Measurements from ENCODE around the gene ZNF275. TPM values are rescaled to one million over a fixed set of nuclear protein-coding genes. Genes with fewer than 3 reads are reported as not detected.

Gene ZNF275
- total and polyA plus RNA-seq, 4 donors = 6.2 to 13.9 (median 8.6) TPM

GRCh38 chrX:153394612-153395011, 60.7 kb downstream of the ZNF275 start:
- H3K9ac ChIP-seq (ENCODE audit: low read depth in 1 of 2, low read length in 2 of 2) = no peak overlapping the region
- H3K9me3 ChIP-seq (ENCODE audit: control insufficient read depth in 4 of 4, low read length in 3 of 4) = no peaks in the 10 kb centered on the region
- H3K36me3 ChIP-seq (ENCODE audit: control insufficient read depth in 4 of 4, insufficient read depth in 3 of 4, low read depth in 1 of 4, low read length in 3 of 4) = no peaks in the 10 kb centered on the region
- H3K27me3 ChIP-seq (ENCODE audit: control insufficient read depth in 4 of 4, insufficient read depth in 4 of 4, low read length in 3 of 4) = no peaks in the 10 kb centered on the region
- 81% methylated on average over 13 of the region's 13 CpGs for WGBS
- no peak overlapping the region for H3K4me3 ChIP-seq (ENCODE audit: low read depth in 1 of 3, low read length in 3 of 3)
- no peak for DNase-seq (ENCODE audit: low spot score)
- H3K27ac ChIP-seq (ENCODE audit: low read depth in 1 of 2, low read length in 2 of 2) = no peak overlapping the region
- TF ChIP-seq SP1 (IDR thresholded peaks at IDR 0.05) (no peak), REST (IDR thresholded peaks at IDR 0.05) (no peak)
- no peaks in the 10 kb centered on the region for H3K4me1 ChIP-seq (ENCODE audit: control insufficient read depth in 4 of 4, insufficient read depth in 4 of 4, low read length in 3 of 4)

DNA sequence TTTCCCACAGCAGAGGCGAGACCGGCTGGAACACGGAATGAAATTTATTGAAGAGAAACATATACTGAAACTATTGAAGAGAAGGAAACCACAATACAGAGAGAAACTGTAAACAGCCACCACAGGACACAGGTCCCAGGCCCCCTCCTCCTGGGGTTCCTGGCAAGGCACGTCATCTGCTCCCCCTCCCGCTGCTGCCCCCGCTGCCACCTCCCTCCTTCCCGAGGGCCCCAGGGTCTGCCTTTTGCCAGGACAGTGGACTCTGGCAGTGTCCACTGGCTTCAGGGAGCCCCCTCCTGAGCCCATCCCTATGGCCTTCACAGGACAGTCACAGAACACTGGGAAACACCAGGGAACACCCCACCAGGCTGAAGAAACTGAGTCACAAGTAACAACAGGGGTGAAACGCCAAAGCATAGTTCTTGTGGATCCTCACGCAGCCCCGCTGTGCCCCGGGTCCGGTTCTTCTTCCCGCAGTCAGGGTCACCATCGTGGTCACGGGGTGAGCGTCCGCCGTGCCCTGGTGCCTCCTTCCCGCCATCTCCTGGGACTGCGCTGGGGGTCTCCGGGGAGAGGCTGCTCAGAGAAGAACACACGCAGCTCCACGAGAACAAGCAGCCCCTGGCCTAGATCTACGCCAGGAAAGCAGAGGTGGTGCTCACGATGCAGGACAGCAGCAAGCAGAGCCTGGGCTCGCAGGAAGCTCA, 61.8 kb downstream of the ZNF275 start:
- H3K4me3 ChIP-seq (ENCODE audit: low read depth in 1 of 3, low read length in 3 of 3) = no peak overlapping the region
- H3K36me3 ChIP-seq (ENCODE audit: control insufficient read depth in 4 of 4, insufficient read depth in 3 of 4, low read depth in 1 of 4, low read length in 3 of 4) = no peaks in the 10 kb centered on the region
- H3K9ac ChIP-seq (ENCODE audit: low read depth in 1 of 2, low read length in 2 of 2) = no peak overlapping the region
- H3K27me3 ChIP-seq (ENCODE audit: control insufficient read depth in 4 of 4, insufficient read depth in 4 of 4, low read length in 3 of 4) = no peaks in the 10 kb centered on the region
- no peak for TF ChIP-seq EGR1 (IDR thresholded peaks at IDR 0.05; ENCODE audit: low read depth in 2 of 2)
- TF ChIP-seq SP1 (IDR thresholded peaks at IDR 0.05) = no peak
- TF ChIP-seq NR2F2 (IDR thresholded peaks at IDR 0.05) = no peak
- no peak for TF ChIP-seq YY1 (IDR thresholded peaks at IDR 0.05)
- TF ChIP-seq FOXA2 (IDR thresholded peaks at IDR 0.05) = no peak
- TF ChIP-seq RAD21 (IDR thresholded peaks at IDR 0.05) = no peak
- TF ChIP-seq ZBTB33 (IDR thresholded peaks at IDR 0.05) = no peak
- no peak for TF ChIP-seq HNF4G (IDR thresholded peaks at IDR 0.05)
- TF ChIP-seq GABPA (IDR thresholded peaks at IDR 0.05 in 1 of 2, conservative IDR thresholded peaks at IDR 0.05 in 1 of 2) = no peak
- no peak for TF ChIP-seq HNF4A (conservative IDR thresholded peaks at IDR 0.05)
- 88% methylated on average over 26 of the region's 26 CpGs for WGBS
- DNase-seq (ENCODE audit: low spot score) = no peak
- no peaks in the 10 kb centered on the region for H3K4me1 ChIP-seq (ENCODE audit: control insufficient read depth in 4 of 4, insufficient read depth in 4 of 4, low read length in 3 of 4)
- H3K9me3 ChIP-seq (ENCODE audit: control insufficient read depth in 4 of 4, low read length in 3 of 4) = no peaks in the 10 kb centered on the region
- no peak overlapping the region for H3K27ac ChIP-seq (ENCODE audit: low read depth in 1 of 2, low read length in 2 of 2)

Measured in liver (tissue), 9 donors.